Stimulated activated CD4-positive, alpha-beta T cell treated with anti-CD3 and anti-CD28 coated beads, Interleukin-15, amount 100 ng/mL, for 1 hour (primary cell): Measurements from ENCODE around the gene MXI1.

ENCODE experiments used
- DNase-seq, 2 donors: peaks; one replicate each; pipeline ENCODE4 v3.0.0-alpha.2; 2020; ENCODE audit warnings: low read depth in 1 of 2, low spot score in 1 of 2

MXI1 gene

GRCh38 chr10:110207011-110207804, at the start of gene MXI1:
Gene MXI1, plus strand, starts transcription at chr10:110207605. Its CDS starts 204 bp downstream, at chr10:110207809.
- no peak for DNase-seq

GRCh38 chr10:110158051-110159005, 49.1 kb upstream of the MXI1 start:
- no peak for DNase-seq

- DNase-seq, result no peak
Measured at GRCh38 chr10:110160081-110160480, 47.3 kb upstream of the MXI1 start.

- no peak for DNase-seq
Measured at GRCh38 chr10:110160522-110160921, 46.9 kb upstream of the MXI1 start.

- no peak for DNase-seq
Measured at GRCh38 chr10:110162741-110163145, 44.7 kb upstream of the MXI1 start.

GRCh38 chr10:110163192-110163773, 44.1 kb upstream of the MXI1 start:
- no peak for DNase-seq

- no peak for DNase-seq
Measured at GRCh38 chr10:110163841-110164240, 43.6 kb upstream of the MXI1 start.

- no peak for DNase-seq
Measured at GRCh38 chr10:110165239-110165638, 42.2 kb upstream of the MXI1 start.

- no peak for DNase-seq
Measured at GRCh38 chr10:110167149-110167548, 40.3 kb upstream of the MXI1 start.

GRCh38 chr10:110168601-110169481, 38.6 kb upstream of the MXI1 start:
- no peak for DNase-seq

- no peak for DNase-seq
Measured at GRCh38 chr10:110169586-110169985, 37.8 kb upstream of the MXI1 start.

GRCh38 chr10:110170142-110170971, 37.0 kb upstream of the MXI1 start:
- DNase-seq, result no peak

GRCh38 chr10:110171032-110171431, 36.4 kb upstream of the MXI1 start:
- DNase-seq, result no peak

GRCh38 chr10:110172155-110172554, 35.2 kb upstream of the MXI1 start:
- DNase-seq, result no peak

- DNase-seq, result no peak
Measured at GRCh38 chr10:110174201-110174600, 33.2 kb upstream of the MXI1 start.

- DNase-seq, result no peak
Measured at GRCh38 chr10:110174816-110175215, 32.6 kb upstream of the MXI1 start.

GRCh38 chr10:110175406-110175805, 32.0 kb upstream of the MXI1 start:
- no peak for DNase-seq

GRCh38 chr10:110176141-110177030, 31.0 kb upstream of the MXI1 start:
- DNase-seq, result no peak

- DNase-seq, result no peak
Measured at GRCh38 chr10:110179220-110179619, 28.2 kb upstream of the MXI1 start.
